ENCODE results near the gene GTF2H4. TPM values are rescaled to one million over a fixed set of nuclear protein-coding genes. Genes with fewer than 3 reads are reported as not detected.

GTF2H4 gene
- total RNA-seq, 2 donors from 2014 or later: 29.4 to 49.5 TPM

DNA sequence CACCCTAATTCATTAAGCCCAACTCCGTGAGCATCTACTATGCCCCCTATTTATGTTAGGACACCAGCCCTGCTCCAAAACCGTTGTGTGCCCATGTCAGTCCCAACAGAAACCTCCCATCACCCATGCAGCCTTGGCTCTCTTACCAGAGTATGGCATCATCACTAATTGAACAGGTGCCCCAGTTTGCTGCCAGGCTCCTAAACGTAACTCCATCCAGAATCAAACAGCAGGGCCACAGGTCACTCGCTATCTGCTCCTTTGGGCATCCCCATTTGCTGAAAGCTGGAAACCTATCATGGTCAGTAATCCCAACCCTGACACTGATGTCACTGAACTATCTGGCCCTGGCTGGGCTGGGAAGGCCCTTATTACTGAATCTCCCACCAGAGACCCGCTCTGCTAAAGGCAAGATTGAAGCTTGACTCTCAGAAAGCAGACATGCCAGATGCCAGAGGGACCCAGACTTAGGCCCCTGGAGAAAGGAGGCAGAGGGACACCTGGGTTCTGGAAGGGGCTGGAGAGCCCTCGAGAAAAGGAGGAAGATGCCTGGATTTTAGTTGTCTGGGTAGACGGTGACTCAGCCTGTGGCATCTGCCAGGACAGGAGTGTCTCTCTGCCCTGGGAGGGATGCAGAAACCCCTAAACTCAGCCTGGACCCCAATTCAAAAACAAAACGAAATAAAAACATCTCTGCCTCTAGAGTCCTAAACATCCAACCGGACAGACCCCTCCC is 46.8 kb downstream of the GTF2H4 start:
- no peak overlapping the region for H3K27ac Mint-ChIP-seq
- H3K4me3 Mint-ChIP-seq: peak overlapping the region; percentile 66
- H3K4me1 Mint-ChIP-seq (ENCODE audit: low read depth in 2 of 2): peaks cover 16 to 18% of the 10 kb centered on the region in 2 donors
- H3K36me3 Mint-ChIP-seq: no peaks in the 10 kb centered on the region
- ATAC-seq: no peak
- peaks cover 6% of the 10 kb centered on the region for H3K9me3 Mint-ChIP-seq
- DNase-seq (ENCODE audit: low spot score): no peak
- peaks cover 58 to 75% of the 10 kb centered on the region in 2 donors for H3K27me3 Mint-ChIP-seq

- H3K9me3 Mint-ChIP-seq: no peaks in the 10 kb centered on the region
- peak overlapping the region in 1 of 2 donors; percentile 32 for H3K27ac Mint-ChIP-seq
- H3K4me1 Mint-ChIP-seq (ENCODE audit: low read depth in 2 of 2): peaks cover 16 to 18% of the 10 kb centered on the region in 2 donors
- peaks cover 51 to 68% of the 10 kb centered on the region in 2 donors for H3K27me3 Mint-ChIP-seq
- peak overlapping the region; percentile 66 for H3K4me3 Mint-ChIP-seq
- peak; percentile 82 for DNase-seq (ENCODE audit: low spot score)
- H3K36me3 Mint-ChIP-seq: no peaks in the 10 kb centered on the region
- ATAC-seq: peak; percentile 88 to 90
Observed at GRCh38 chr6:30955367-30956042, 47.5 kb downstream of the GTF2H4 start.

- ATAC-seq: no peak
- Mint-ChIP-seq H3K36me3 (no peaks in the 10 kb centered on the region), H3K4me3 (peak overlapping the region; percentile 18), H3K27ac (no peak overlapping the region), H3K27me3 (peaks cover 38 to 59% of the 10 kb centered on the region in 2 donors), H3K4me1 (ENCODE audit: low read depth in 2 of 2) (peaks cover 6 to 8% of the 10 kb centered on the region in 2 donors), H3K9me3 (no peaks in the 10 kb centered on the region)
- DNase-seq (ENCODE audit: low spot score): no peak
Observed at GRCh38 chr6:30957716-30958115, 49.7 kb downstream of the GTF2H4 start.

GRCh38 chr6:30960907-30961673 is 53.1 kb downstream of the GTF2H4 start:
- H3K4me1 Mint-ChIP-seq (ENCODE audit: low read depth in 2 of 2): peaks cover 28 to 33% of the 10 kb centered on the region in 2 donors
- no peak overlapping the region for H3K4me3 Mint-ChIP-seq
- H3K36me3 Mint-ChIP-seq: no peaks in the 10 kb centered on the region
- H3K27ac Mint-ChIP-seq: no peak overlapping the region
- ATAC-seq (no peak), DNase-seq (ENCODE audit: low spot score) (no peak)
- peaks cover 43 to 59% of the 10 kb centered on the region in 2 donors for H3K27me3 Mint-ChIP-seq
- H3K9me3 Mint-ChIP-seq: peaks cover 5% of the 10 kb centered on the region

DNA sequence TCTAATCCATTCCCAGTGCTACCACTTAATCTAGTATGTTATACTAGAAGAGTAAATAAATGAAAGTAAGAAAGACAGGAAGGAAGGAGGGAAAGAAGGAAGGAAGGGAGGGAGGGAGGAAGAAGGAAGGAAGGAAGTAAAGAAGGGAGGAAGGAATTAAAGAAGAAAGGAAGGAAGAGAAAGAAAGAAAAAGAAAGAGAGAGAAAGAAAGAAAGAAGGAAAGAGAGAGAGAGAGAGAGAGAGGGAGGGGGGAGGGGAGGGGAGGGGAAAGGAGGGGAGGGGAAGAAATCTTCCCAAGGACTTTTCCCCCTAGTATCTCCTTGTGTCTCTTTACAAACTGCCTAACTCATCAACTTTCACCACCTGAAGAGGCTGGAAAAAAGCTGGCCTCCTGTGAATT is 54.7 kb downstream of the GTF2H4 start:
- ATAC-seq: no peak
- H3K27me3 Mint-ChIP-seq: peaks cover 40 to 54% of the 10 kb centered on the region in 2 donors

DNA sequence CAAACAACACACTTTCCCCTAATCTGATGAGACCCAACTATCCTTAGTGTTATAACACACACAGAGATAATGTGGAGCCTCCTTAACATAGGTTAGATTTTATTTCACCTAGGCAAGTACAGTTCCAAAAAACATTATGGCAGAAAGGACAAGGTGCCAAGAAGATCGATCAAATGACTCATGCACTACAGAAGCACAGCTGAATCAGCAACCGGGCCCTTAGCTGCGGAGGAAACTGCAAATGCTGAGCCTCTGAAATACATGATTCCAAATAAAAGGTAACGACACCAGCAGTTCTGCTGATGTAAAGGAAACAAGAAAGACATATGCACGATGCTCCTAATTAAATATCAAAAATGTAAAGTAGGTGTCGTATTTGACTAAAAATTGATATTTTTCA is 55.6 kb downstream of the GTF2H4 start:
- Mint-ChIP-seq H3K9me3 (peaks cover 5% of the 10 kb centered on the region), H3K27ac (no peak overlapping the region), H3K4me1 (ENCODE audit: low read depth in 2 of 2) (peaks cover 30 to 31% of the 10 kb centered on the region in 2 donors), H3K4me3 (no peak overlapping the region), H3K27me3 (peaks cover 33 to 45% of the 10 kb centered on the region in 2 donors), H3K36me3 (no peaks in the 10 kb centered on the region)
- DNase-seq (ENCODE audit: low spot score) (no peak), ATAC-seq (no peak)

More for the DNA sequence above, 54.7 kb downstream of the GTF2H4 start:
- Mint-ChIP-seq H3K4me1 (ENCODE audit: low read depth in 2 of 2) (peaks cover 30 to 31% of the 10 kb centered on the region in 2 donors), H3K27ac (no peak overlapping the region), H3K9me3 (peaks cover 5% of the 10 kb centered on the region), H3K4me3 (no peak overlapping the region), H3K36me3 (no peaks in the 10 kb centered on the region)
- no peak for DNase-seq (ENCODE audit: low spot score)

Other genes with a start within 250 kb of the GTF2H4 start
- 10 to 100 TPM; 50.7 to 64.2 TPM for gene DHX16, start 235.2 kb upstream of the GTF2H4 start, total RNA-seq
- gene PPP1R18, start 221.6 kb upstream of the GTF2H4 start, total RNA-seq: 100 to 1,000 TPM; 168 to 271 TPM
- gene NRM, start 217.2 kb upstream of the GTF2H4 start, total RNA-seq: 10 to 100 TPM; 11.7 to 24.2 TPM
- gene MDC1, start 190.9 kb upstream of the GTF2H4 start, total RNA-seq: 100 to 1,000 TPM in 1 of 2 donors, 10 to 100 TPM in 1; 64.1 to 118 TPM
- gene TUBB, start 187.9 kb upstream of the GTF2H4 start, total RNA-seq: 1,000 to 10,000 TPM in 1 of 2 donors, 100 to 1,000 TPM in 1; 938 to 1,043 TPM
- 100 to 1,000 TPM; 219 to 319 TPM for gene FLOT1, start 165.5 kb upstream of the GTF2H4 start, total RNA-seq
- gene IER3, start 163.7 kb upstream of the GTF2H4 start, total RNA-seq: 100 to 1,000 TPM; 128 to 346 TPM
- 1 to 10 TPM; 2.9 to 7.4 TPM for gene DDR1, start 23.7 kb upstream of the GTF2H4 start, total RNA-seq
- 10 to 100 TPM; 47.2 to 90.5 TPM for gene VARS2, start 6.0 kb downstream of the GTF2H4 start, total RNA-seq
- gene SFTA2, start 24.0 kb downstream of the GTF2H4 start, total RNA-seq: not detected
- gene MUCL3, start 32.8 kb downstream of the GTF2H4 start, total RNA-seq: not detected
- not detected for gene MUC21, start 75.5 kb downstream of the GTF2H4 start, total RNA-seq
- not detected for gene MUC22, start 102.3 kb downstream of the GTF2H4 start, total RNA-seq
- not detected for gene C6orf15, start 204.4 kb downstream of the GTF2H4 start, total RNA-seq
- gene PSORS1C1, start 206.6 kb downstream of the GTF2H4 start, total RNA-seq: not detected
- gene CDSN, start 212.2 kb downstream of the GTF2H4 start, total RNA-seq: not detected
- gene PSORS1C2, start 230.9 kb downstream of the GTF2H4 start, total RNA-seq: not detected
- gene CCHCR1, start 249.6 kb downstream of the GTF2H4 start, total RNA-seq: 10 to 100 TPM; 29.2 to 54.1 TPM

All from natural killer cell treated with Interleukin-12 subunit alpha and Interleukin-12 subunit beta and Interleukin-15 and Interleukin-18, amount 100 ng/mL, for 72 hours (primary cell).